Measurements from ENCODE around the gene NCBP1.

Gene NCBP1

DNA sequence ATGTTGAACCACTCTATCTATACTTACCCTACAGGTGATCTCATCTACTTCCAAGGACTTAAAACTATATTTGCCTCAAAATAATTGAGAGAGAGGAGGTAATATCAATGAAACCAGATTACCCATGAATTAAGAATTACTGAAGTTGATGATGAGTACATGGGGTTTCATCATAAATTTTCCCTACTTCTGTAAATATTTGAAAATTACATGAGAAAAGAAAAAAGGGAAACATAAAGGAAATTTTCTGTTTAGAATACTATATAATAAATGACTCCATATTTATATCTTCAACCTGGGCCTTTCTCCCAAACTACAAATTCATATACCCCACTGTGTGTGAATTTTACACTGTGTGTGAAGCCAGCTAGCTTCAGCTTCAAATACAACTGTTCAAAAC, 3.0 kb upstream of the NCBP1 start:
- Histone ChIP-seq H3K36me3 (ENCODE audit: control insufficient read depth, insufficient read depth, low read length) (no peaks in the 10 kb centered on the region), H3K4me1 (ENCODE audit: control insufficient read depth, insufficient read depth, low read length) (peaks cover 16% of the 10 kb centered on the region), H3K4me3 (ENCODE audit: low read length) (no peak overlapping the region), H3K27me3 (ENCODE audit: control insufficient read depth, insufficient read depth, low read length) (no peaks in the 10 kb centered on the region), H3K9me3 (ENCODE audit: control insufficient read depth, low read length) (no peaks in the 10 kb centered on the region), H3K9ac (ENCODE audit: low read length) (no peak overlapping the region)

DNA sequence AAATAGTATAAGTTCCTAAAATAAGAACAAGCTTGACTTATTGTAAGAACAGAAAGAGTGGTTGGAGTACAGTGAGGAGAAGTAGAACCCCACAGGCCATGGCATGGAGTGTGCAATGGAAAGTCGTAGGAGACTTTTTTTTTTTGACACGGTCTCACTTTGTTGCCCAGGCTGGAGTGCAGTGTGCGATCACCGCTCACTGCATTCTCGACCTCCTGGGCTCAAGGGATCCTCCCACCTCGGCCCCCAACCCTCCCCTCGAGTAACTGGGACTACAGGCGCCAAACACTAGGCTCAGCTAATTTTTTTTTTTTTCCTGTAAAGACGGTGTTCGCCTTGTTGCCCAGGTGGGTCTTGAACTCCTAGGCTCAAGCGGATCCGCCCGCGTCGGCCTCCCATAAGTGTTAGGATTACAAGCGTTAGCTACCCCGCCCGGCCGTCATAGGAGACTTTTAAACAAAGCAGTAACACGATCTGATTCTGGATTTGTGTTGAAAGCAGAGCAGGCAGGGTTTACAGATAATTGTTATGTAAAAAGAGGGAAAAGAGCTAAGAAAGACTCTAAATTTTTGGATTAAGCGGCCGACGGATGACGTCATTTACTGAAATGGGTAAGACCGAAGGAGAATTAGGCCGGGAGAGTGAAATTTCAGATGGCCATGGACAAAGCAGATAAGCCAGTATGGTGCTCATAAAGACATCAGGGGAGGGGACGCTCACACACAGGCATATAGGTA, 1.2 kb upstream of the NCBP1 start:
- no peaks in the 10 kb centered on the region for H3K27me3 ChIP-seq (ENCODE audit: control insufficient read depth, insufficient read depth, low read length)
- H3K4me3 ChIP-seq (ENCODE audit: low read length) = peak overlapping the region; percentile 68
- H3K9me3 ChIP-seq (ENCODE audit: control insufficient read depth, low read length) = no peaks in the 10 kb centered on the region
- H3K36me3 ChIP-seq (ENCODE audit: control insufficient read depth, insufficient read depth, low read length) = no peaks in the 10 kb centered on the region
- peaks cover 12% of the 10 kb centered on the region for H3K4me1 ChIP-seq (ENCODE audit: control insufficient read depth, insufficient read depth, low read length)
- peak overlapping the region; percentile 98 for H3K9ac ChIP-seq (ENCODE audit: low read length)

DNA sequence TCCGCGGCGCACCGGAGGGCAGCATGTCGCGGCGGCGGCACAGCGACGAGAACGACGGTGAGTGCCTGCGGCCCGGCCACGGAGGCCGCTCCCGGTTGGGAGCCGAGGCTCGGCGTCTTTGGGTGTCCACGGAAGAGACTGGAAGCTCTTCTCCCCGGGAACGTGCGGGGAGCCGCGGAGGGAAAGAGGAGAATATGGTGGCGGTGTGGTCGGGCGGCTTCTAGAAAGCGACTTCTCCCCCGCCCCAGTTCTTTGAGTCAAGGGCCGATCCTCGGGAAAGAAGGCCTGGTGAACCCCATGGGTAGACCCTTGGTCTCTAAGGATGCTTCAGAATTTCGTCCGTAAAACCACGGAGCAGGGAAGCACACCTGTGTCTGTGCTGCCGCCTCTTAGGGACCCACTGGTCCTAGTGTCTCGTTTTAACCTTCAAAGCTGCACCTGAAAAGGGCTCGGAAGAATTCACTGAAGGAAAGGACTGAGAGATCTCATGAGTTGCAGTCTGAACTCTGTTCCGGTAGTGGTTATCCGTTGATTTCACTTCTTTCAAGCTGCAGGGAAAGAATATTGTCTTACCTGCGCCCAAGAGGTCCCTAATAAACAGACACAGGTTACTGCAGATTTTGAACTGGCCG, 354 bp downstream of the NCBP1 start:
- Histone ChIP-seq H3K9ac (ENCODE audit: low read length) (peak overlapping the region; percentile 98), H3K36me3 (ENCODE audit: control insufficient read depth, insufficient read depth, low read length) (no peaks in the 10 kb centered on the region), H3K9me3 (ENCODE audit: control insufficient read depth, low read length) (no peaks in the 10 kb centered on the region), H3K27me3 (ENCODE audit: control insufficient read depth, insufficient read depth, low read length) (no peaks in the 10 kb centered on the region), H3K4me1 (ENCODE audit: control insufficient read depth, insufficient read depth, low read length) (peaks cover 6% of the 10 kb centered on the region), H3K4me3 (ENCODE audit: low read length) (peak overlapping the region; percentile 52)

DNA sequence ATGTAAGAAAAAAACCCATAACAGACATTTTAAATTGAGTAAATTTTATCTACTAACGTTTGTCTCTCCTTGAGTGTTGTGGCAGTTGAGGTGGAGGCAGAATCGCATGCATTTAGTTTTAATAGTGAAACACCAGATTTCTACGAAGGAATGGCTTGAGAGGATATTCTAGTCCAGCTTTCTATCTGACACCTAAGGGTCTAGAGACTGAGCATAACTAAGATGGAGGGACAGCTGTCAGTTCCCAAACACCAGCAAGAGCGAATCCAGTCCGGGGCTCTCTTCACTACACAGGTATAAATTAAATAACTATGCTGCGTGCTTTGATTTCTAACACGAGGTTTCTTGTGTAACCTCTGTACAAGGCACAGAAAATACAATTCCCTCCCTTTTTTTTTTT, 1.4 kb downstream of the NCBP1 start:
- no peak overlapping the region for H3K4me3 ChIP-seq (ENCODE audit: low read length)
- peak overlapping the region; percentile 98 for H3K9ac ChIP-seq (ENCODE audit: low read length)
- no peaks in the 10 kb centered on the region for H3K27me3 ChIP-seq (ENCODE audit: control insufficient read depth, insufficient read depth, low read length)
- H3K4me1 ChIP-seq (ENCODE audit: control insufficient read depth, insufficient read depth, low read length) = peaks cover 6% of the 10 kb centered on the region
- no peaks in the 10 kb centered on the region for H3K36me3 ChIP-seq (ENCODE audit: control insufficient read depth, insufficient read depth, low read length)
- no peaks in the 10 kb centered on the region for H3K9me3 ChIP-seq (ENCODE audit: control insufficient read depth, low read length)

DNA sequence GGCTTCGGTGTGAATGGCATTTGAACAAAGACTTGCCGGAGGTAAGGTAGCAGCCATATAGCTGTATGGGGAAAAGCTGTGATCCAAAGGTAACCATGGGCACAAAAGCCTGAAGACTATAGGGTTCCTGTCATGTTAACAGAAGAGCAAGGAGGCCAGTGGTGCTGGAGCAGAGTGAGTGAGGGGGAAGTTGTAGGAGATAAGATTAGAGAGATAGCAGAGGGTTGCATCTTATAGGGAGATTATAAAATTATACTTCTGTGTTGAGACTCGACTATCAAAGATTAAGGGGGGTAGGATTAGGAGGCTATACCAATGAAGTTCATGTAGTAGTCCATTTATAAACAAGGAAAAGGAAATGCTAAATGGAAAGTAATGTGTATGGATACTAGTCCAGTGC, 3.3 kb downstream of the NCBP1 start:
- H3K4me3 ChIP-seq (ENCODE audit: low read length) = no peak overlapping the region
- H3K4me1 ChIP-seq (ENCODE audit: control insufficient read depth, insufficient read depth, low read length) = peaks cover 6% of the 10 kb centered on the region
- H3K9ac ChIP-seq (ENCODE audit: low read length) = no peak overlapping the region
- no peaks in the 10 kb centered on the region for H3K27me3 ChIP-seq (ENCODE audit: control insufficient read depth, insufficient read depth, low read length)
- H3K36me3 ChIP-seq (ENCODE audit: control insufficient read depth, insufficient read depth, low read length) = no peaks in the 10 kb centered on the region
- no peaks in the 10 kb centered on the region for H3K9me3 ChIP-seq (ENCODE audit: control insufficient read depth, low read length)

DNA sequence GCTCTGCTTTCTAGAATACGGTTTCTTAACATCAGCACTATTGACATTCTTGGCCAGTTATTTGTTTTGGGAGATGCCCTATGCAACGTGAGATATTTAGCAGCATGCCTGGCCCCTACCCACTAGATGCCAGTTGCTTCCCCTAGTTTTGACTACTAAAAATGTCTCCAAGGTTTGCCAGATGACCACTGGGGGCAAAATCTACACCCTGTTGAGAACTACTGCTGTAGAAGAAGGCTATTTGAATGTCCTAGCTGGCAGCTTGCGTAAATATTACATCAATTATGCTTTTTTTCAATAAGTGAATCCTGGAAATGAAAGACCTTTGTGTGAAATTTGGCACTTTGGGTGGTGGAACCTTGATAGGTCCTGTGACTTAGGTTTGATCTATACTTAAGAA, 5.0 kb downstream of the NCBP1 start:
- H3K27me3 ChIP-seq (ENCODE audit: control insufficient read depth, insufficient read depth, low read length) = no peaks in the 10 kb centered on the region
- no peaks in the 10 kb centered on the region for H3K36me3 ChIP-seq (ENCODE audit: control insufficient read depth, insufficient read depth, low read length)
- H3K9me3 ChIP-seq (ENCODE audit: control insufficient read depth, low read length) = no peaks in the 10 kb centered on the region
- no peak overlapping the region for H3K9ac ChIP-seq (ENCODE audit: low read length)
- H3K4me3 ChIP-seq (ENCODE audit: low read length) = no peak overlapping the region
- peaks cover 6% of the 10 kb centered on the region for H3K4me1 ChIP-seq (ENCODE audit: control insufficient read depth, insufficient read depth, low read length)

DNA sequence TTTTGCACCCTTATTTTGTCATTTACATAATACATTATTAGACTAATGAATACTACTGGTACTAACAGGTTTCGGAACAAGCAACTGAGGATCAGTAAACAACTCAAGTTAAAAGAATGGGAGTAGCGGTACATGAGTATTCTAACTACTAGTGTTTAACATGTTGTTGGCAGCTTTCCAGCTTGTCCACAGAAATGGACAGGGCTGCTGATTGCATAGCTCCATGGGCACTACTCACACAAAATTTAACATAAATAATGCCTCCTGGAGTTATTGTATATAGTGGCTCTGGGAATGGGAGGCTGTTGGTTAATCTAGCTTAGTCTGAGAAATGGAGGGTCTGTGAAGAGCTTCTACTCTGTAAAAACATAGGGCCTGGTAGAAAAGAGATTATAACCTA, 6.7 kb downstream of the NCBP1 start:
- Histone ChIP-seq H3K9ac (ENCODE audit: low read length) (no peak overlapping the region), H3K9me3 (ENCODE audit: control insufficient read depth, low read length) (no peaks in the 10 kb centered on the region), H3K4me3 (ENCODE audit: low read length) (no peak overlapping the region), H3K36me3 (ENCODE audit: control insufficient read depth, insufficient read depth, low read length) (no peaks in the 10 kb centered on the region), H3K4me1 (ENCODE audit: control insufficient read depth, insufficient read depth, low read length) (no peaks in the 10 kb centered on the region), H3K27me3 (ENCODE audit: control insufficient read depth, insufficient read depth, low read length) (no peaks in the 10 kb centered on the region)

DNA sequence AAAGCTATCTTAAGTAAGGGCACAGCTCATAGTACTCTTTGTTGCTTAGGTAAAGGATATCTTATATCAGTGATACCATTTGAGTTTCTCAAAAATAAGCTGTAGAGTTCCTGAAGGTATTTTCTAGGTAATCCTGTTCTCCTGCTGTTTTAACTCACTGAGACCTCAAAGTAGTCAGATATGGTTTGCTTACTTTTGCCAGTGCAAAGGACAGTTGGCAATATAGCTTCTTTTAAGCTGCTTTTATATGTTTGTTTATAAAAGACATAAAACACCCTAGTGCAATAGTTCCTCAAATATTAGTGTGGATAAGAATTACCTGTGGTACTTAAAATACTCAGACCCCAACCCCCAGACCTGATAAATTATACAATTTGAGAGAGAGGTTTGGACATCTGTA, 12.1 kb downstream of the NCBP1 start:
- Histone ChIP-seq H3K4me3 (ENCODE audit: low read length) (no peak overlapping the region), H3K4me1 (ENCODE audit: control insufficient read depth, insufficient read depth, low read length) (no peaks in the 10 kb centered on the region), H3K9me3 (ENCODE audit: control insufficient read depth, low read length) (no peaks in the 10 kb centered on the region), H3K36me3 (ENCODE audit: control insufficient read depth, insufficient read depth, low read length) (peaks cover 4% of the 10 kb centered on the region), H3K9ac (ENCODE audit: low read length) (no peak overlapping the region), H3K27me3 (ENCODE audit: control insufficient read depth, insufficient read depth, low read length) (no peaks in the 10 kb centered on the region)

DNA sequence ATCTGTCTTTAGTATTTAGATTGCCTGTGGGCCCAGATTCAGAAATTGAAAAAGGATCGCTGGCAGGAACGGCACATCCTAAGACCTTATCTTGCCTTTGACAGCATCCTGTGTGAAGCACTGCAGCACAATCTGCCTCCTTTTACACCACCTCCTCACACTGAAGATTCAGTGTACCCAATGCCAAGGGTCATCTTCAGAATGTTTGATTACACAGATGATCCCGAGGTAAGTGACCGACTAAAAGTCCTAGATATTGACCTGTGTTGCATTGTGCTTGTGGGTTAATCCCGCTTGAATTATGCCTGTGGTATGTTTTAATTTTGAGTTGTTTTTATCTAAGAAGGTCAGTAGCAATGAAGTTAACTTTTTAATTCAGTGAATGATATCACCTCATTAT, 14.4 kb downstream of the NCBP1 start:
- Histone ChIP-seq H3K4me1 (ENCODE audit: control insufficient read depth, insufficient read depth, low read length) (no peaks in the 10 kb centered on the region), H3K4me3 (ENCODE audit: low read length) (no peak overlapping the region), H3K9me3 (ENCODE audit: control insufficient read depth, low read length) (no peaks in the 10 kb centered on the region), H3K27me3 (ENCODE audit: control insufficient read depth, insufficient read depth, low read length) (no peaks in the 10 kb centered on the region), H3K9ac (ENCODE audit: low read length) (no peak overlapping the region), H3K36me3 (ENCODE audit: control insufficient read depth, insufficient read depth, low read length) (peaks cover 8% of the 10 kb centered on the region)

DNA sequence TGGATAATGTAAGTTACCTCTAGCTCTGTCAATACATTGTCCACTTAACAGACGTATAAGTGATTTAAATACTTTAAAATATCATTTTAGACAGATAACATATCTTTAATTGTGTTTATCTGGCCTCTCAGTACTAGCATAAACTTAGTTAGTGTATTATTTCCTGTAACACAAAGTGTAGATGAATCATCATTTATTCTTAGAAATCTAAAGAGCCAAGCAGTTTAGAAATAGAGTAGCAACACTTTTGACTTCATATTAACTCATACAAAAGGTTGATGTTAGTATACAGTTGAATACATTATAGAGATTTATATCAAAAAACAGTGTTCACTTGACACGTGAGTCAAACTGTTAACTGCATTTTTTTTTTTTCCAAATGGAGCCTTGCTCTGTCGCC, 18.0 kb downstream of the NCBP1 start:
- H3K9ac ChIP-seq (ENCODE audit: low read length) = no peak overlapping the region
- H3K27me3 ChIP-seq (ENCODE audit: control insufficient read depth, insufficient read depth, low read length) = no peaks in the 10 kb centered on the region
- H3K4me1 ChIP-seq (ENCODE audit: control insufficient read depth, insufficient read depth, low read length) = no peaks in the 10 kb centered on the region
- H3K36me3 ChIP-seq (ENCODE audit: control insufficient read depth, insufficient read depth, low read length) = peaks cover 8% of the 10 kb centered on the region
- H3K4me3 ChIP-seq (ENCODE audit: low read length) = no peak overlapping the region
- H3K9me3 ChIP-seq (ENCODE audit: control insufficient read depth, low read length) = no peaks in the 10 kb centered on the region

DNA sequence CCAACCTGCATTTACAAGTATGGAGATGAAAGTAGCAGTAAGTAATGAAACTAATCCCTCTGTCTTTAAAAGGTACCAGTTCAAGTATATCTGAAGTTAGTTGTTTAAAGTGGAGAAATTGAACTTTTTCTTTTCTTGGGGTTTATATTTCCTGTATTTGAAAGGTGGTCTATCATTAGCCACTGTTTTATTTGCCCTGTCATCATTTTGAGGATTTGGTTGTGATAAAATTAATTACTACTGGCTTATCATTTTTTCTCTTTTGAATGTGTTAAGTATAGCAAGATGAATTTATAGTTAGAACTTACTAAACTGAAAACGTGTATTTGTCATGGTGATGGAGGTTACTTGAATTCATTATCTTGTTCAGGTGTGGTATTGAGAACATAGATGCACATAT, 25.1 kb downstream of the NCBP1 start:
- Histone ChIP-seq H3K4me3 (ENCODE audit: low read length) (no peak overlapping the region), H3K9ac (ENCODE audit: low read length) (no peak overlapping the region), H3K36me3 (ENCODE audit: control insufficient read depth, insufficient read depth, low read length) (peaks cover 4% of the 10 kb centered on the region)

DNA sequence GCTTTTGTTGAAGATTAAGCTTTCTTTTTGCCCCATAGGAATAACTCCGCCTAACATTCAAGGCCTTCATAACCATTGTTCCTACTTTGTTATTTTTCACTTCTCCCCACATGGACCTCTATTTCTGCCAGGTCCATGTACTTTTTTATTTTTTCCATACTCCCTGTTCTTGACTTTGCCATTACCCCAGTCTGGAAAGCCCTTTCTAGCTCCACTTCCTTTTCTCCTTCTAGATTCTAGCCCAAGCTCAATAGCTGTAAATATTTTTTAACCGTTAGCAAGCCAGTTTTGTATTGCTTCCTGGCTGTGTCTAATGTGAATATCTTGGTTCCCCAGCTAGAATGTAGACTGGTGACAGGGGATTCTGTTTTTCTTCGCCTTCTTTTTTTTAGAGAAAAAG, 26.1 kb downstream of the NCBP1 start:
- peaks cover 8% of the 10 kb centered on the region for H3K36me3 ChIP-seq (ENCODE audit: control insufficient read depth, insufficient read depth, low read length)
- H3K9me3 ChIP-seq (ENCODE audit: control insufficient read depth, low read length) = no peaks in the 10 kb centered on the region
- no peak overlapping the region for H3K4me3 ChIP-seq (ENCODE audit: low read length)
- peaks cover 4% of the 10 kb centered on the region for H3K4me1 ChIP-seq (ENCODE audit: control insufficient read depth, insufficient read depth, low read length)
- H3K9ac ChIP-seq (ENCODE audit: low read length) = no peak overlapping the region
- no peaks in the 10 kb centered on the region for H3K27me3 ChIP-seq (ENCODE audit: control insufficient read depth, insufficient read depth, low read length)

More for the DNA sequence above, 25.1 kb downstream of the NCBP1 start:
- H3K27me3 ChIP-seq (ENCODE audit: control insufficient read depth, insufficient read depth, low read length) = no peaks in the 10 kb centered on the region
- no peaks in the 10 kb centered on the region for H3K9me3 ChIP-seq (ENCODE audit: control insufficient read depth, low read length)
- peaks cover 4% of the 10 kb centered on the region for H3K4me1 ChIP-seq (ENCODE audit: control insufficient read depth, insufficient read depth, low read length)

Data from mucosa of stomach (tissue), 1 donor.